PC-3 (cell line): Measurements from ENCODE around the gene OGDH. TPM values are rescaled to one million over a fixed set of nuclear protein-coding genes. Genes with fewer than 3 reads are reported as not detected.
A peak's percentile ranks its signal among the peaks of the same experiment; 100 is the strongest.

Experiments
- ATAC-seq: fragments of 200-7000 bp; cut with Tn5 transposase; 2 replicates; pipeline ENCODE4 v1.9.1; 2020; ENCODE audit warnings: mild to moderate bottlenecking, moderate library complexity
- BruUV-seq: library from RNA; stranded (reverse); fragments of 400-500 nt; replicated peaks from 2 replicates; lab custom pipeline; 2021; lab: Mats Ljungman, UMichigan
- CTCF ChIA-PET: fragments of 300-600 bp; sonication (Branson Sonifier 250); formaldehyde crosslinking; loops from one replicate; lab custom pipeline; 2022; ENCODE audit warnings: antibody characterized with exemption; lab: Charles Lee
- POLR2A ChIA-PET: fragments of 300-600 bp; sonication (Branson Sonifier 250); formaldehyde crosslinking; loops from one replicate; lab custom pipeline; 2022; ENCODE audit warnings: antibody characterized with exemption; ENCODE audit not compliant: unreplicated experiment; lab: Charles Lee
- DNase-seq: peaks from one replicate; pipeline ENCODE4 v3.0.0-alpha.2; 2015
- H2AFZ ChIP-seq: fragments of 300-600 bp; sonication (generic); 2 replicates; pipeline ENCODE4 v1.6.0; 2016; ENCODE audit warnings: antibody characterized with exemption, low read length
- H3F3A ChIP-seq: fragments of 300-600 bp; sonication (generic); one replicate; pipeline ENCODE4 v1.6.0; 2017; ENCODE audit warnings: antibody characterized with exemption, low read length, control low read depth, mild to moderate bottlenecking; ENCODE audit not compliant: unreplicated experiment
- H3K27ac ChIP-seq: fragments of 300-600 bp; sonication (generic); 2 replicates; pipeline ENCODE4 v1.5.1; 2016; ENCODE audit warnings: mild to moderate bottlenecking, low read length
- H3K27me3 ChIP-seq: fragments of 300-600 bp; sonication (generic); 2 replicates; pipeline ENCODE4 v1.6.1; 2016; ENCODE audit warnings: low read length, mixed read lengths
- H3K36me3 ChIP-seq: fragments of 300-600 bp; sonication (generic); 2 replicates; pipeline ENCODE4 v1.6.1; 2016; ENCODE audit warnings: low read depth, mixed run types, low read length, mixed read lengths
- H3K4me1 ChIP-seq: fragments of 300-600 bp; sonication (generic); 2 replicates; pipeline ENCODE4 v1.5.1; 2016; ENCODE audit warnings: low read length; ENCODE audit not compliant: insufficient read depth
- H3K4me2 ChIP-seq: fragments of 300-600 bp; sonication (generic); 2 replicates; pipeline ENCODE4 v1.6.0; 2016; ENCODE audit warnings: low read length
- H3K4me3 ChIP-seq: fragments of 300-600 bp; sonication (generic); 2 replicates; pipeline ENCODE4 v1.5.1; 2016; ENCODE audit warnings: mild to moderate bottlenecking, low read length, mixed read lengths
- H3K79me2 ChIP-seq: fragments of 300-600 bp; sonication (generic); 2 replicates; pipeline ENCODE4 v1.6.1; 2017; ENCODE audit warnings: low read length, mixed read lengths
- H3K9ac ChIP-seq: fragments of 300-600 bp; sonication (generic); 2 replicates; pipeline ENCODE4 v1.6.0; 2016; ENCODE audit warnings: mild to moderate bottlenecking, low read length
- H3K9me2 ChIP-seq: fragments of 300-600 bp; sonication (generic); replicated peaks from 2 replicates; pipeline ENCODE4 v1.6.1; 2016; ENCODE audit warnings: mixed run types, low read length, mixed read lengths
- H3K9me3 ChIP-seq: fragments of 300-600 bp; sonication (generic); 2 replicates; pipeline ENCODE4 v1.6.1; 2016; ENCODE audit warnings: low read length, mixed read lengths
- H4K20me1 ChIP-seq: fragments of 300-600 bp; sonication (generic); 2 replicates; pipeline ENCODE4 v1.6.1; 2016; ENCODE audit warnings: low read length, mixed read lengths
- CTCF ChIP-seq: fragments of 300-600 bp; sonication (generic); conservative IDR thresholded peaks from 2 replicates; pipeline ENCODE4 v1.5.1; 2017; ENCODE audit warnings: antibody characterized with exemption, low read depth, mild to moderate bottlenecking, low read length
- EZH2 ChIP-seq: fragments of 300-600 bp; sonication (generic); IDR thresholded peaks from one replicate; pipeline ENCODE4 v1.6.1; 2017; ENCODE audit warnings: antibody characterized with exemption, mild to moderate bottlenecking, low read length; ENCODE audit not compliant: unreplicated experiment
- EZH2phosphoT487 ChIP-seq: fragments of 300-600 bp; sonication (generic); IDR thresholded peaks from 2 replicates; pipeline ENCODE4 v1.6.1; 2018; ENCODE audit warnings: mild to moderate bottlenecking, antibody characterized with exemption, low read length, borderline replicate concordance
- intact Hi-C: fragments of 100-400 bp; cut with micrococcal nuclease; formaldehyde crosslinking; loops from 2 replicates; pipeline ENCODE4 v1.9.0; 2023
- total RNA-seq: library from RNA; depleted of rRNA; stranded (reverse); fragments of >200 nt; gene quantifications from 2 replicates; pipeline ENCODE4 v1.2.3, GENCODE V29; 2014

Gene OGDH
- total RNA-seq, 1 experiment from 2014 or later, result 66.2 TPM

DNA sequence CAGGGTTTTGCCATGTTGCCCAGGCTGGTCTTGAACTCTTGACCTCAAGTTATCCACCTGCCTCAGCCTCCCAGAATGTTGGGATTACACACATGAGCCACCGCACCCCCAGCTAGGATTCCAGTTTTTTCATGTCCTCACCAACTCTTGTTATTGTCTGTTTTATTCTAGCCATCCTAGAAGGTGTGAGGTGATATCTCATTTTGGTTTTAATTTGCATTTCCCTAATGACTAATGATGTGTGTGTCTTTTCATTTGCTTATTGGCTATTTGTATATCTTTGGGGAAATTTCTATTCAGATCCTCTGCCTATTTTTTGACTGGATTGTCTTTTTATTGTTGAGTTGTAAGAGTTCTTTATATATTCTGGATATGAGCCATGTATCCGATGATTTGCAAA, 83.0 kb downstream of the OGDH start:
- H3K4me3 ChIP-seq, result no peak overlapping the region
- ATAC-seq, result no peak
- H3K4me2 ChIP-seq, result no peak overlapping the region
- H3F3A ChIP-seq, result no peaks in the 10 kb centered on the region
- no peak overlapping the region for H3K9ac ChIP-seq
- H3K4me1 ChIP-seq, result no peaks in the 10 kb centered on the region
- no peak for TF ChIP-seq EZH2phosphoT487
- no peak for TF ChIP-seq EZH2
- no peak for TF ChIP-seq CTCF
- no peak for DNase-seq
- no peaks in the 10 kb centered on the region for H4K20me1 ChIP-seq
- intact Hi-C loops, result no loop called here
- POLR2A ChIA-PET, result no interaction called here
- H3K79me2 ChIP-seq, result no peaks in the 10 kb centered on the region
- no peaks in the 10 kb centered on the region for H3K36me3 ChIP-seq
- H3K27me3 ChIP-seq, result no peaks in the 10 kb centered on the region
- no peak overlapping the region for H2AFZ ChIP-seq
- BruUV-seq, result no TSS peak
- no peaks in the 10 kb centered on the region for H3K9me3 ChIP-seq
- H3K9me2 ChIP-seq, result no peaks in the 10 kb centered on the region
- CTCF ChIA-PET, result no interaction called here
- no peak overlapping the region for H3K27ac ChIP-seq

DNA sequence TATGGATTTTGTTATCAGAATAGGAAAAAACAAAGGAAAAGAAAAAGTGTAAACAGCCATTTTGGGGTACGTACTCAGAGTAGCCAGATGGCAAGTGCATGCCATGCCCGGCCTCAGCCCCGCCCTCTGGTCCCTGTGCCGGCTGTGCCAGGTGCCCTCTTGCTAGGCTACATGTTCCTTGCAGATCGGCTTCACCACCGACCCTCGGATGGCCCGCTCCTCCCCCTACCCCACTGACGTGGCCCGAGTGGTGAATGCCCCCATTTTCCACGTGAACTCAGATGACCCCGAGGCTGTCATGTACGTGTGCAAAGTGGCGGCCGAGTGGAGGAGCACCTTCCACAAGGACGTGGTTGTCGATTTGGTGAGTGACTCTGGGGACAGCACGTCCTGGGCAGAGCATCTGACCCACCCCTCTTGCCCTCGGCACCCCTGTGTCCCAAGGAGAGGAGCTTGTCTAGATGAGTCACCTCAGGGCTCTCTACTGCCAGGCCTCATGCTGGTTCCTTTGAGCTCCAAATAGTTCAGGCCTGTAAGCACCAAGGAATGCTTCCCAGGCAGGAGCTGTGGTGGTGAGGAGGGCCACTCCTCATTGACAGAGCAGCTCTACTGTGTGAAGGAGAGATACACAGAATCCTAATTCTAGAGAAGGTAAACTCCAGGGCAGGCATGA, 87.3 kb downstream of the OGDH start:
- POLR2A ChIA-PET, result no interaction called here
- Histone ChIP-seq H3K9ac (no peak overlapping the region), H3K36me3 (peaks cover 7% of the 10 kb centered on the region), H3K4me1 (no peaks in the 10 kb centered on the region), H3K4me2 (no peak overlapping the region), H3K27ac (no peak overlapping the region), H3F3A (no peaks in the 10 kb centered on the region), H3K27me3 (no peaks in the 10 kb centered on the region), H3K4me3 (no peak overlapping the region), H3K79me2 (no peaks in the 10 kb centered on the region), H3K9me2 (no peaks in the 10 kb centered on the region), H3K9me3 (no peaks in the 10 kb centered on the region), H2AFZ (no peak overlapping the region), H4K20me1 (no peaks in the 10 kb centered on the region)
- CTCF ChIA-PET, result interaction anchor here (0.5 kb wide), 1 partner anchor 42 kb away, joined by 4 read pairs; no protein-coding TSS in a partner anchor
- ATAC-seq (0 out of 2 replicates have a peak, but pooled peaks have one; percentile 15), DNase-seq (no peak)
- TF ChIP-seq CTCF, result no peak
- TF ChIP-seq EZH2, result no peak
- no TSS peak for BruUV-seq
- intact Hi-C loops, result loop anchor here (10.0 kb wide), 1 partner anchor 59 kb away; no protein-coding TSS in a partner anchor

- Histone ChIP-seq H4K20me1 (no peaks in the 10 kb centered on the region), H3K27me3 (no peaks in the 10 kb centered on the region), H3F3A (no peaks in the 10 kb centered on the region), H3K9ac (no peak overlapping the region), H3K4me1 (no peaks in the 10 kb centered on the region), H2AFZ (no peak overlapping the region), H3K27ac (no peak overlapping the region), H3K9me3 (no peaks in the 10 kb centered on the region), H3K36me3 (peaks cover 8% of the 10 kb centered on the region), H3K4me3 (no peak overlapping the region), H3K79me2 (no peaks in the 10 kb centered on the region), H3K4me2 (no peak overlapping the region), H3K9me2 (no peaks in the 10 kb centered on the region)
- BruUV-seq, result no TSS peak
- CTCF ChIA-PET, result interaction anchor here (0.5 kb wide), 1 partner anchor 41 kb away, joined by 4 read pairs; no protein-coding TSS in a partner anchor
- POLR2A ChIA-PET, result no interaction called here
- DNase-seq, result no peak
- intact Hi-C loops, result loop anchor here (10.0 kb wide), 1 partner anchor 60 kb away; no protein-coding TSS in a partner anchor
- no peak for ATAC-seq
- no peak for TF ChIP-seq EZH2
Observed at GRCh38 chr7:44694326-44694725, 87.9 kb downstream of the OGDH start.
